MCF 10A (cell line): ENCODE measurements around the gene CTBP1. TPM values are rescaled to one million over a fixed set of nuclear protein-coding genes. Genes with fewer than 3 reads are reported as not detected.

Source experiments
- BruUV-seq: library from RNA; stranded (reverse); fragments of 400-500 nt; replicated peaks from 2 replicates; lab custom pipeline; 2021; lab: Mats Ljungman, UMichigan
- CTCF ChIA-PET: fragments of 300-600 bp; sonication (Branson Sonifier 250); formaldehyde crosslinking; extraction: SDS; loops from one replicate; lab custom pipeline; 2021; ENCODE audit warnings: antibody characterized with exemption, inconsistent platforms; lab: Yijun Ruan, JAX
- POLR2A ChIA-PET: fragments of 300-600, 350-650 bp; sonication (Branson Sonifier 250); formaldehyde crosslinking; extraction: SDS; loops from one replicate; lab custom pipeline; 2020; ENCODE audit warnings: antibody characterized with exemption, inconsistent platforms; lab: Yijun Ruan, JAX
- DNase-seq: peaks from one replicate; pipeline ENCODE4 v3.0.0-alpha.2; 2018; ENCODE audit not compliant: unreplicated experiment
- H3K27ac Mint-ChIP-seq: one replicate; pipeline ENCODE4 v1.8.0; 2022; ENCODE audit warnings: mild to moderate bottlenecking, low read depth, mixed read lengths; ENCODE audit not compliant: unreplicated experiment
- H3K27me3 Mint-ChIP-seq: one replicate; pipeline ENCODE4 v1.8.0; 2022; ENCODE audit warnings: mixed read lengths; ENCODE audit not compliant: insufficient read depth, unreplicated experiment
- H3K36me3 Mint-ChIP-seq: one replicate; pipeline ENCODE4 v1.8.0; 2022; ENCODE audit warnings: mild to moderate bottlenecking, moderate library complexity, mixed read lengths; ENCODE audit not compliant: insufficient read depth, unreplicated experiment
- H3K4me1 Mint-ChIP-seq: one replicate; pipeline ENCODE4 v1.8.0; 2022; ENCODE audit warnings: mixed read lengths; ENCODE audit not compliant: insufficient read depth, unreplicated experiment
- H3K4me3 Mint-ChIP-seq: one replicate; pipeline ENCODE4 v1.8.0; 2022; ENCODE audit warnings: mild to moderate bottlenecking, moderate library complexity, mixed read lengths; ENCODE audit not compliant: unreplicated experiment
- H3K9me3 Mint-ChIP-seq: one replicate; pipeline ENCODE4 v1.8.0; 2022; ENCODE audit warnings: mixed read lengths; ENCODE audit not compliant: unreplicated experiment
- intact Hi-C: fragments of 100-400 bp; cut with micrococcal nuclease; formaldehyde crosslinking; loops from 2 replicates; pipeline ENCODE4 v1.14.1; 2022
- total RNA-seq: library from RNA; stranded (reverse); gene quantifications from 2 replicates; pipeline ENCODE4 v1.2.3, GENCODE V29; 2022
- TF ChIP-seq, protein P1 (sequence below): fragments of 200-600 bp; IDR thresholded peaks from one replicate; pipeline ENCODE4 v1.8.0; 2022; ENCODE audit warnings: antibody characterized with exemption, mild to moderate bottlenecking; ENCODE audit not compliant: unreplicated experiment

The CTBP1 gene
- total RNA-seq, 1 experiment from 2014 or later = 152 TPM

DNA sequence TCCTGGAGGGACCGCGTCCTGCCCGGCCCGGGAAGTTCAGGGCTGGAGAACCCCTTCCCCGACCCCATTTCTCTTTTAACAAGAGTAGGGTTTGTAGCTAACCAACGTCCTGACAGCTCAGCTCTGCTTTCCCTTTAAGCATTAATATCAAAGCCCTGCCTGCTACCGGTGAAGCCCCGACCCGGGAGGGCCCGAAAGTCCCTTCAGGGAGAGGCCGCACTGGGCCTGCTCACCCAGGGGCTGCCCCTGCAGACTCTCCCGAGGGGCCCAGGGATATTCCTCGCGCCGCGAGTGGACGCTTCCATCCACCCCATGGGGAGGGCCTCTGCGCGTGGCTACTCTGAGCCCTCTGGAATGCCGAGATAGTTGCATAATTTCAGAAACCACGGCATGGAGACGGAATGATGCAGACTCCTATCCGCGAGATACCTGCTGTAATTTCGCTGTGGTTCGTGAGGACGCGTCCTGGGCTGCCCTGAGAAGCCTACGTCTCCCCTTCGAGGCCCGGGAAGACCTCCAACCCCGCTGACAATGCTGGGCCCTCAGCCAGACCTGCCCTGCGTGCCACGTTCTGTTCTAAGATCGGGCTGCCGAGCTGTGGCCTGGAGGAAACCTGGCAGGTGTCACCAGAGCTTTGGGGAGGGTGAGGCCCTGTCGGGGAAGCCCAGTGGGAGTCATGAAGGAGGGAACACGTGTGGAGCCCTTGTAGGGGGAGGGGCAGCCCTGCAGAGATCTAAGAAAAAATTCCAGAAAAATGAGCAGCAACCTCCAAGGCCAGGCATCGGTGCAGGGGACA lies 999 bp upstream of the CTBP1 start:
- CTCF ChIA-PET = interaction anchor here (1.0 kb wide), 1 partner anchor 16 kb away, joined by 3 read pairs; no protein-coding TSS in a partner anchor
- Mint-ChIP-seq H3K9me3 (peaks cover 15% of the 10 kb centered on the region), H3K27ac (peak overlapping the region; percentile 81), H3K27me3 (no peaks in the 10 kb centered on the region), H3K4me1 (peaks cover 7% of the 10 kb centered on the region), H3K36me3 (peaks cover 33% of the 10 kb centered on the region), H3K4me3 (peak overlapping the region; percentile 83)
- BruUV-seq = no TSS peak
- TF ChIP-seq, protein P1, sequence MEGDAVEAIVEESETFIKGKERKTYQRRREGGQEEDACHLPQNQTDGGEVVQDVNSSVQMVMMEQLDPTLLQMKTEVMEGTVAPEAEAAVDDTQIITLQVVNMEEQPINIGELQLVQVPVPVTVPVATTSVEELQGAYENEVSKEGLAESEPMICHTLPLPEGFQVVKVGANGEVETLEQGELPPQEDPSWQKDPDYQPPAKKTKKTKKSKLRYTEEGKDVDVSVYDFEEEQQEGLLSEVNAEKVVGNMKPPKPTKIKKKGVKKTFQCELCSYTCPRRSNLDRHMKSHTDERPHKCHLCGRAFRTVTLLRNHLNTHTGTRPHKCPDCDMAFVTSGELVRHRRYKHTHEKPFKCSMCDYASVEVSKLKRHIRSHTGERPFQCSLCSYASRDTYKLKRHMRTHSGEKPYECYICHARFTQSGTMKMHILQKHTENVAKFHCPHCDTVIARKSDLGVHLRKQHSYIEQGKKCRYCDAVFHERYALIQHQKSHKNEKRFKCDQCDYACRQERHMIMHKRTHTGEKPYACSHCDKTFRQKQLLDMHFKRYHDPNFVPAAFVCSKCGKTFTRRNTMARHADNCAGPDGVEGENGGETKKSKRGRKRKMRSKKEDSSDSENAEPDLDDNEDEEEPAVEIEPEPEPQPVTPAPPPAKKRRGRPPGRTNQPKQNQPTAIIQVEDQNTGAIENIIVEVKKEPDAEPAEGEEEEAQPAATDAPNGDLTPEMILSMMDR = no peak
- intact Hi-C loops = loop anchor here (1.0 to 5.0 kb wide), 2 partner anchors 83 to 96 kb away; no protein-coding TSS in a partner anchor
- POLR2A ChIA-PET = interaction anchor here (0.6 to 5.7 kb wide), 6 partner anchors 40 to 97 kb away, joined by 3 to 112 read pairs (median 7); partner anchors contain the start of genes MAEA and UVSSA
- DNase-seq = no peak

DNA sequence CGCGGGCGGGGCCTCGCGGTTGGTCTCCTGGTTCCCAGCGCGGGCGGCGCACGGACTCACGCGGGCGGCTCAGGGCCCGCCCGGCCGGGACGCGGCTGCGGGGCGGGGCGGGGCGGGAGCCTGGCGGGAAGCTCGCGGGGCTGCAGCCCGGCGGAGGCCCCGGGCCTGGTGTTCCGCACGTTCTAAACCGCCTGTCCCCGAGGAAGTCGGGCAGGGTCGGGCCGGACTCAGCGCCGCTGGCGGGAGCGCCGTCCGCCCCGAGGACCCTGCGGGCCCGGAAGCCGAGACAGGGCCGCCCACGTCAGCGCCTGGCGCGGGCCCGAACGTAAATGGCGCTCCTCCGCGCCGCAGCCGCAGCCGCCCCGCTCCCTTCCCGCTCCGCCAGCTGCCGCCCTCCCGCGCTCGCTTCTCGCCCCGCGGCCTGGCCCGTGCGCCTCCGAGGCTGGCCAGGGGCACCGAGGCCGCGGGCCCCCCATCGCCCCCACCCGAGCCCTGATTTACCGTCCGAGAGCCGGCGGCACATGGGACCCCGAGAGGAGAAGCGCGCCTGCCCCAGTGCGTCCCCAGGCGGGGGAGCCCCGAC lies 309 bp upstream of the CTBP1 start:
- no peaks in the 10 kb centered on the region for H3K4me1 Mint-ChIP-seq
- ChIA-PET POLR2A (interaction anchor here (0.6 to 5.7 kb wide), 6 partner anchors 41 to 98 kb away, joined by 3 to 112 read pairs (median 7); partner anchors contain the start of genes MAEA and UVSSA), CTCF (no interaction called here)
- TF ChIP-seq, protein P1 = no peak
- peak overlapping the region; percentile 81 for H3K27ac Mint-ChIP-seq
- H3K4me3 Mint-ChIP-seq = peak overlapping the region; percentile 83
- H3K27me3 Mint-ChIP-seq = no peaks in the 10 kb centered on the region
- DNase-seq = peak; percentile 80
- intact Hi-C loops = loop anchor here (1.0 to 5.0 kb wide), 2 partner anchors 82 to 97 kb away; no protein-coding TSS in a partner anchor
- H3K36me3 Mint-ChIP-seq = peaks cover 33% of the 10 kb centered on the region
- H3K9me3 Mint-ChIP-seq = peaks cover 8% of the 10 kb centered on the region
- no TSS peak for BruUV-seq

DNA sequence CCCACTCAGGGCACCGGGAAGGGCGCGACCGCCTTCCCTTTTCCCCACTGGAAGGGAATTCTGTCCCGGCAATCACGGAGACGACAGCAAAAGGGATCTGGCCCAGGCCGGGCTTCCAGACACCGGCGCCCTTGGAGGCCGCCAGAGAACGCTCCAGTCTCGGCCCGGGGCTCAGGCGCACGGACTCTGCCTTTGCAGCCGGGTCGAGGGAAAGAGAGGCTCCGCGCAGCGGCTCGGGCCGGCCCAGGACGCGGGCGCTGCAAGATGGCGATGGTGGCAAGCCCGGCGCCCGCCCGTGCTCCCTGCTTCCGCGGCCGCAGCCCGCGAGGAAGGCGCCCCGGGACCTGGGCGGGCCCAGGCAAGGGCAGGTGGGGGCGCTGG lies 1.1 kb downstream of the CTBP1 start:
- POLR2A ChIA-PET = interaction anchor here (0.9 to 5.7 kb wide), 11 partner anchors 15 to 99 kb away, joined by 3 to 112 read pairs (median 4); partner anchors contain the start of genes MAEA and UVSSA
- no peaks in the 10 kb centered on the region for H3K27me3 Mint-ChIP-seq

More for the DNA sequence above, 1.1 kb downstream of the CTBP1 start:
- TSS peak; percentile 55 for BruUV-seq
- Mint-ChIP-seq H3K4me3 (peak overlapping the region; percentile 83), H3K36me3 (peaks cover 34% of the 10 kb centered on the region), H3K27ac (no peak overlapping the region), H3K4me1 (no peaks in the 10 kb centered on the region), H3K9me3 (no peaks in the 10 kb centered on the region)
- TF ChIP-seq, protein P1 = no peak
- peak; percentile 31 for DNase-seq
- intact Hi-C loops = loop anchor here (5.0 kb wide), 1 partner anchor 81 kb away; no protein-coding TSS in a partner anchor
- CTCF ChIA-PET = no interaction called here
